GM12891 (cell line): Measurements from ENCODE around the gene MKI67.

Experiments
- DNase-seq: peaks from one replicate; pipeline ENCODE4 v3.0.0; 2011; ENCODE audit warnings: low spot score; ENCODE audit not compliant: insufficient read length
- FAIRE-seq: peaks from 2 replicates; lab custom pipeline; 2011; peaks lifted over from hg19 to GRCh38; lab: Jason Lieb, UNC
- PAX5 ChIP-seq: IDR thresholded peaks from 2 replicates; pipeline ENCODE4 v1.6.1; 2011; ENCODE audit warnings: low read length, moderate library complexity, mild to moderate bottlenecking; ENCODE audit not compliant: insufficient read depth, severe bottlenecking
- POLR2A ChIP-seq: IDR thresholded peaks from 2 replicates; pipeline ENCODE4 v1.6.1; 2011; ENCODE audit warnings: low read depth, low read length, control low read depth
- POLR2AphosphoS5 ChIP-seq: IDR thresholded peaks from 2 replicates; pipeline ENCODE4 v1.6.1; 2011; ENCODE audit warnings: low read depth, low read length, control low read depth
- POU2F2 ChIP-seq: IDR thresholded peaks from 2 replicates; pipeline ENCODE4 v1.6.1; 2011; ENCODE audit warnings: low read depth, mild to moderate bottlenecking, control low read depth, low read length, moderate library complexity
- SPI1 ChIP-seq: IDR thresholded peaks from 2 replicates; pipeline ENCODE4 v1.6.1; 2011; ENCODE audit warnings: low read depth, low read length, control low read depth
- TAF1 ChIP-seq: IDR thresholded peaks from 2 replicates; pipeline ENCODE4 v1.6.1; 2011; ENCODE audit warnings: low read depth, low read length, control low read depth

Gene MKI67

GRCh38 chr10:128105383-128105782 lies 20.8 kb downstream of the MKI67 start:
- DNase-seq (no peak), FAIRE-seq (no peak)
- peak; percentile 37; the same call in 1 of the 2 replicates for TF ChIP-seq POLR2A
- no peak for TF ChIP-seq SPI1

- FAIRE-seq = no peak
- DNase-seq = no peak
Observed at GRCh38 chr10:128103229-128103714, 23.0 kb downstream of the MKI67 start.

GRCh38 chr10:128102480-128103228 lies 23.6 kb downstream of the MKI67 start:
- TF ChIP-seq TAF1 = no peak
- TF ChIP-seq POLR2AphosphoS5 = no peak
- TF ChIP-seq PAX5 = no peak
- no peak for TF ChIP-seq SPI1
- TF ChIP-seq POU2F2 = no peak
- no peak for TF ChIP-seq POLR2A
- FAIRE-seq (no peak), DNase-seq (no peak)

More at GRCh38 chr10:128103229-128103714, 23.0 kb downstream of the MKI67 start:
- no peak for TF ChIP-seq SPI1
- TF ChIP-seq PAX5 = no peak
- TF ChIP-seq POU2F2 = no peak
- no peak for TF ChIP-seq TAF1
- TF ChIP-seq POLR2A = no peak
- TF ChIP-seq POLR2AphosphoS5 = no peak

- TF ChIP-seq PAX5 (no peak), POU2F2 (no peak), TAF1 (no peak), POLR2A (no peak), POLR2AphosphoS5 (no peak), SPI1 (no peak)
- FAIRE-seq (no peak), DNase-seq (no peak)
Observed at GRCh38 chr10:128101901-128102300, 24.3 kb downstream of the MKI67 start.

DNA sequence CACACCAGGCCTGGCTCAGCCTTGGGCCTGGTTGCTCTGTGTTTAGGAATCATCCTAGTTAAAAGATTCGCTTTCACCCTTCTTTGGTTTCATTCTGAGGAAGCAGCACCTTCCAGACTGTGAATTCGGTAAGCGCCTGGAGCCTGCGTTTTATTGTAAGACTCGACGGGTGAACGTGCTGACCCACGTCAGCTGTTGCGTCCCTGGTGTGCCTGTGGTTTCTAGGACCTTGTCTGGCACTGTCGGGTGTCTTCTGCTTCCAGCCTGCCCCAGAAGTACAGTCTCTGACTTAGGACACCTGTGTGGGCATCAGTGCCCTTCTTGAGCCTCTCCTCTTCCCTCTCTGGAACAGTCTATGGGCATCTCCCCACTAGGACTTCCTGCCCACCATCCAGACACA lies 26.3 kb downstream of the MKI67 start:
- FAIRE-seq (no peak), DNase-seq (no peak)
- TF ChIP-seq PAX5 (no peak), SPI1 (no peak), POLR2AphosphoS5 (no peak)

GRCh38 chr10:128098631-128099030 lies 27.6 kb downstream of the MKI67 start:
- TF ChIP-seq POLR2AphosphoS5 = no peak
- TF ChIP-seq TAF1 = no peak
- no peak for TF ChIP-seq POU2F2
- TF ChIP-seq POLR2A = no peak
- no peak for TF ChIP-seq PAX5
- no peak for TF ChIP-seq SPI1
- no peak for FAIRE-seq
- DNase-seq = no peak

GRCh38 chr10:128097783-128098182 lies 28.4 kb downstream of the MKI67 start:
- FAIRE-seq = no peak
- DNase-seq = no peak
- TF ChIP-seq POLR2A (no peak), TAF1 (no peak), POU2F2 (no peak), SPI1 (no peak), POLR2AphosphoS5 (peak; percentile 36; the same call in 1 of the 2 replicates), PAX5 (no peak)

DNA sequence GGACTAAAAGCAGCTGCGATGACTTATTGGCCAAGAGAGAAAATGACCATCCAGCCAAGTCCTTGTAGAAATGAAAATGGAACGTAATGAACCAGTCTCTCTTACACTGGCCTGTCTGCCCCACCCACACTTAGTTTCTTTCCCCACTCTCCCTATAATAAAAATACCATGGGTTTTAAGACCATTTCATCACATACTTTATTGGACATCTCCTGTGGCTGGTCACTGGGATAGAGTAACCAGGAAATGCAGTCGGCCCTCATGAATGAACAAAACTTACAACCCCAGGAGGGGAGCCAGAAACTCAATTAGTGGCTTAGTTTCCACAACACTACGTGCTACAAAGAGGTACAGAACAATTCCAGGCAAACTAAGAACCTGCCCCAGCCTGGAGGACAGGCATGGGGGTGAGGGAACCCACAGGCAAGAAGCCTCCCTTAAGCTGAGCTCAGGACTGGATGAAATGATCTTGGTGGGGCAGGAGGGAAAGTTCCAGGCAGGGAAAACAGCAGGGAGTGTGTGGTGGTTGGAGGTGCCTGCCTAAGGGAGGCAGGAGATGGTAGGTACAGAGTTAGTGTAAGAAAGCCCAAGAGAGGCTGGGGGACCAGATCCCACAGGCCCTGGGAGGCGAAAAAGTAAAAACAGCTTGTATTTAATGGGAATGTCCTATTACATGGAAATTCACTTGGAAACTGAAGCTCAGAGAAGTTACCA lies 29.6 kb downstream of the MKI67 start:
- TF ChIP-seq SPI1 (no peak), PAX5 (no peak), POU2F2 (no peak), POLR2A (no peak), POLR2AphosphoS5 (no peak), TAF1 (no peak)
- FAIRE-seq = no peak
- DNase-seq = no peak

GRCh38 chr10:128095753-128096469 lies 30.3 kb downstream of the MKI67 start:
- TF ChIP-seq POLR2AphosphoS5 (0 out of 2 replicates have a peak, but pooled peaks have one; percentile 20), TAF1 (no peak)
- DNase-seq (no peak), FAIRE-seq (no peak)
